NCI-H748 (cell line): ENCODE results near the gene EVC.
"Not testable (repeated sequence)": the region's sequence is repeated elsewhere in the genome, so short reads cannot be mapped to it uniquely, and the experiment has no call there.

Experiments used
- DNase-seq: peaks from one replicate; lab custom pipeline; 2025; ENCODE audit not compliant: unreplicated experiment; lab: John Stamatoyannopoulos, UW

The EVC gene

GRCh38 chr4:5839332-5839731 is 128.3 kb downstream of the EVC start:
- DNase-seq = no peak

GRCh38 chr4:5839751-5840674 is 129.0 kb downstream of the EVC start:
- DNase-seq = no peak

GRCh38 chr4:5842456-5842855 is 131.5 kb downstream of the EVC start:
- no peak for DNase-seq

GRCh38 chr4:5843573-5844530 is 132.9 kb downstream of the EVC start:
- DNase-seq = no peak

GRCh38 chr4:5845035-5845905 is 134.3 kb downstream of the EVC start:
- DNase-seq = no peak

GRCh38 chr4:5851637-5852301 is 140.8 kb downstream of the EVC start:
- no peak for DNase-seq

- no peak for DNase-seq
Measured at GRCh38 chr4:5852523-5853202, 141.7 kb downstream of the EVC start.

GRCh38 chr4:5854929-5855328 is 143.9 kb downstream of the EVC start:
- no peak for DNase-seq

GRCh38 chr4:5856362-5856761 is 145.4 kb downstream of the EVC start:
- DNase-seq = not testable (repeated sequence)

- DNase-seq = no peak
Measured at GRCh38 chr4:5857199-5857598, 146.2 kb downstream of the EVC start.

GRCh38 chr4:5858020-5858769 is 147.2 kb downstream of the EVC start:
- no peak for DNase-seq

GRCh38 chr4:5863461-5864113 is 152.6 kb downstream of the EVC start:
- DNase-seq = no peak
